Activated CD8-positive, alpha-beta T cell treated with anti-CD3 and anti-CD28 coated beads, Interleukin-2, amount 10 ng/mL, durations not matched to agents 7 days and 5 days (primary cell): ENCODE data around the gene OR52R1. TPM values are rescaled to one million over a fixed set of nuclear protein-coding genes. Genes with fewer than 3 reads are reported as not detected.
"Not testable (repeated sequence)": the region's sequence is repeated elsewhere in the genome, so short reads cannot be mapped to it uniquely, and the experiment has no call there.

Experiments
- ATAC-seq: fragments of 150-1000 bp; cut with Tn5 transposase; one replicate; pipeline ENCODE4 v1.10.0; 2021; ENCODE audit warnings: moderate library complexity
- CTCF ChIA-PET: fragments of 350-600 bp; sonication (Branson Sonifier 250); formaldehyde crosslinking; loops from one replicate; lab custom pipeline; 2021; ENCODE audit warnings: antibody characterized with exemption; lab: Charles Lee
- POLR2A ChIA-PET: fragments of 350-600 bp; sonication (Branson Sonifier 250); formaldehyde crosslinking; loops from one replicate; lab custom pipeline; 2021; ENCODE audit warnings: antibody characterized with exemption; lab: Charles Lee
- DNase-seq: peaks from one replicate; pipeline ENCODE4 v3.0.0-alpha.2; 2020
- H3K27ac Mint-ChIP-seq: one replicate; pipeline ENCODE4 v1.8.0; 2021; ENCODE audit warnings: mild to moderate bottlenecking, mixed read lengths
- H3K27me3 Mint-ChIP-seq: one replicate; pipeline ENCODE4 v1.8.0; 2021; ENCODE audit warnings: low read depth, mixed read lengths
- H3K36me3 Mint-ChIP-seq: one replicate; pipeline ENCODE4 v1.8.0; 2021; ENCODE audit warnings: low read depth, mixed read lengths
- H3K4me1 Mint-ChIP-seq: one replicate; pipeline ENCODE4 v1.8.0; 2021; ENCODE audit warnings: low read depth, mixed read lengths
- H3K4me3 Mint-ChIP-seq: one replicate; pipeline ENCODE4 v1.8.0; 2021; ENCODE audit warnings: mild to moderate bottlenecking, mixed read lengths
- H3K9me3 Mint-ChIP-seq: one replicate; pipeline ENCODE4 v1.8.0; 2022; ENCODE audit warnings: mixed read lengths; ENCODE audit not compliant: insufficient read depth
- total RNA-seq, 2 experiments: library from RNA; stranded (reverse); gene quantifications; one replicate each; pipeline ENCODE4 v1.2.3, GENCODE V29; 2021

OR52R1 gene
- total RNA-seq, result not detected

DNA sequence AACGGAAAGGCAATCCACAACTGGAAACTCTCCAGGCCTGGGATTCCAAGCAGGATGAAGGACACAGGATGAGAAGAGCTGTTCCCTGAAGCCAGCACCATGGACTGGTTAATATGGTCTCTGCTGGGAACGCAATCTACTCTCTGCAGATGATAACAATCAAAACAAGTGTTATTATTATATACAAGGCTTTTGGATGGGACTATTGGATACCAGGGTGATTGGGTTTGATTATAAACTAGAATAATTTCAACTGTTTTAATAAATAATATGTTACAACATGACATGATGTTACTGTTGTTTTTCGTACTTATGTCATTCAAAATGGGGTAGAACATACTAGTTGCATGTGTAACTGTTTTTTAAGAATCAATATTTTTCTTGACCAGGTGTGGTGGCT is at the start of gene OR52R1:
Gene OR52R1, minus strand, starts transcription at position 101 of the 400 bp plus-strand sequence. Its CDS starts 0 bp downstream, at position 101.
- Mint-ChIP-seq H3K27ac (no peak within 1 kb of the TSS), H3K9me3 (no peaks in the 10 kb centered on the region), H3K4me1 (no peaks in the 10 kb centered on the region), H3K27me3 (no peaks in the 10 kb centered on the region), H3K36me3 (no peaks in the 10 kb centered on the region), H3K4me3 (no peak within 1 kb of the TSS)
- DNase-seq (no peak), ATAC-seq (no peak)
- ChIA-PET POLR2A (interaction anchor here (1.0 kb wide), 1 partner anchor 14 kb away, joined by 3 read pairs; no protein-coding TSS in a partner anchor), CTCF (no interaction called here)

DNA sequence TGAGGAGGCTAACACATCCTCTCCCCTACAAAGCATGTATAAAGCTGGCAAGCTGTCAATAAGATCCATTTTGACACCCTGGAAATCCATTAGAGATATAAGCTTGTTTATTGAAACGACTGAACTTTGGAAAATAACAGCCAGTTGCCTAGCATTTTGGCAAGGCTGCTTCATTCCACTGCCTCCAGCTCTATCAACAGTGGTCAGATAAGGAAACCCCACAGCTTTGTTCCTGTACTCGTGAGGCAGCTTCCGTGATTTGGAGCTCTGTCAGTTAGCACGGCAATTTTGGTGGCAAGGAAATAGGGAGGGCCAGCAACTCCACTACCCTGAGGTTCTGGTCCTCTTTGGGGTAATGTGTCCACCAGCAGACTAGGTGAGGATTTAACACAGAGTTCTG is 46.9 kb upstream of the OR52R1 start:
- POLR2A ChIA-PET, result no interaction called here
- Mint-ChIP-seq H3K4me1 (no peaks in the 10 kb centered on the region), H3K27me3 (no peaks in the 10 kb centered on the region), H3K9me3 (no peaks in the 10 kb centered on the region), H3K27ac (no peak overlapping the region), H3K36me3 (no peaks in the 10 kb centered on the region), H3K4me3 (no peak overlapping the region)
- CTCF ChIA-PET, result no interaction called here
- no peak for ATAC-seq
- no peak for DNase-seq

- CTCF ChIA-PET, result no interaction called here
Observed at GRCh38 chr11:4848908-4849532, 44.8 kb upstream of the OR52R1 start, which contains the start of gene OR51S1. Gene OR51S1 (minus strand): TSS chr11:4849208. CDS start chr11:4849208, 0 bp downstream.

DNA sequence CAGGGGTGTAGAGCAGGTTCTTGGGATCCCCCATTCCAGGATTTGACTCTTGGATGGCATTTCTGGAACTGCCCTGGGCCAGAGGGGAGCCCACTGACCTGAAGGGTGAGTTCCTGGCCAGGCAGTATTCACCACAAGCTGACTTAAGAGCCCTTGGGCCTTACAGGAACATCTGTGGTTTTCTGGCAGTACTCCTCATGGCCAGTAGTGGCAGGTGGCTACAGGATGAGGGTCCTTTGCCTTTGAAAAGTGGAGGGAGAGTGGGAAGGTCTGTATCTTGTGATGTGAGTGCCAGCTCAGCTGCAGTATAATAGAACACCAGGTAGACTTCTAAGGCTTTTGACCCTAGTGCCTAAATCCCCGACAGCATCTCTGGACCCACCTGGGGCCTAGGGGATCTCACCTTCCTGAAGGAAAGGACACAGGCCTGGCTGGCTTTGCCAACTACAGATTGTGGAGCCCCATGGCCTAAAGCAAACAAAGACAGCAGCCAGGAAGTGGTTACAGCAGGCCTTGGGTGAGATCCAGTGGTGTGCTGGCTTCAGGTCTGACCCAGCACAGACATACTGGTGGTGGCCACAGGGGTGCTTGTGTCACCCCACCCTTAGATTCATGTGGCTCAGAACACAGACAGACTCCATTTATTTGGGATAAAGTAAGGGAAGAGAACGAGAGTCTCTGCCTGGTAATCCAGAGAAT is 35.8 kb upstream of the OR52R1 start:
- DNase-seq (no peak), ATAC-seq (no peak)
- no peaks in the 10 kb centered on the region for H3K9me3 Mint-ChIP-seq
- no peak overlapping the region for H3K4me3 Mint-ChIP-seq
- no peaks in the 10 kb centered on the region for H3K4me1 Mint-ChIP-seq
- H3K36me3 Mint-ChIP-seq, result no peaks in the 10 kb centered on the region
- ChIA-PET CTCF (no interaction called here), POLR2A (no interaction called here)
- H3K27ac Mint-ChIP-seq, result no peak overlapping the region
- no peaks in the 10 kb centered on the region for H3K27me3 Mint-ChIP-seq

More at GRCh38 chr11:4848908-4849532, 44.8 kb upstream of the OR52R1 start, which contains the start of gene OR51S1:
- POLR2A ChIA-PET, result no interaction called here
- no peaks in the 10 kb centered on the region for H3K9me3 Mint-ChIP-seq
- no peaks in the 10 kb centered on the region for H3K27me3 Mint-ChIP-seq
- H3K36me3 Mint-ChIP-seq, result no peaks in the 10 kb centered on the region
- H3K4me3 Mint-ChIP-seq, result no peak within 1 kb of the TSS
- DNase-seq (no peak), ATAC-seq (no peak)
- no peaks in the 10 kb centered on the region for H3K4me1 Mint-ChIP-seq
- H3K27ac Mint-ChIP-seq, result no peak within 1 kb of the TSS

DNA sequence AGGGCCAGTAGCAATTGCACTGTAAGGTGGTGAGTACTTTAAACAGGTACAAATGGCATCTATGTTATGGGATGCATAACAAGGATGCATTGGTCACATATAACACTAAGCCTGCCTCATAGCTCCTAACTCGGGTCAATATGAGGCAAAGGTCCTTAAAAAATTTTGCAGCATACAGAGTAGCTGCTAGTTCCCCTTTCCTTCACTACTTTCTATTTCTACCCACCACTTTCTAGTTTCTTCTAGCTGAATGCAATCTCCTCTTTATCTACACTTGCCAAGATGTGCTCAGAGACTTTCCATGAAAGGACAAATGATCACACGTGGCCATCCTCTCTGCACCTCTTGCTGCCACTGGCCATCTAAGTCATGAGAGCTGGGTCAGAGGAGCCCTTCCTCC is 26.7 kb upstream of the OR52R1 start:
- Mint-ChIP-seq H3K9me3 (no peaks in the 10 kb centered on the region), H3K27ac (no peak overlapping the region), H3K27me3 (no peaks in the 10 kb centered on the region), H3K4me1 (no peaks in the 10 kb centered on the region), H3K4me3 (no peak overlapping the region), H3K36me3 (no peaks in the 10 kb centered on the region)
- DNase-seq, result no peak
- no peak for ATAC-seq
- POLR2A ChIA-PET, result no interaction called here
- CTCF ChIA-PET, result no interaction called here

- CTCF ChIA-PET, result no interaction called here
Observed at GRCh38 chr11:4830346-4830745, 26.2 kb upstream of the OR52R1 start.

DNA sequence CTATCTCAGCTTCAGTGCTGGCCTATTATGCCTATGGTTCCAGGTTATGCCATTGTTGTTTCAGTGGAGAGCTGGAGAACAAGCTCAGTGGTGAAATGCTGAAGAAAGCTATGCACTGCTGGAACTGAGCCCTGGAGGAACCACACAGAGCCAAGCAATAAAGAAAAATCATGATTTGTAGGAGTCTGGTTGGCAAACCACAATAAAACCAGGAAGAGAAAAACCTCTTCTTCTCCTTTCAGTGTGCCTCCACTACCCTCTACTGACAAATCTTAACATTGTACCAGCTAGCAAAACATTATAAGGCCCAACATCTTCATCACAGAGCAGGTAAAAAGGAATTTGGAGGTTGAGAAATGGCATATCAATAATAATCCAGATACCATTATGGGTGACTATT is 22.2 kb upstream of the OR52R1 start:
- ChIA-PET POLR2A (no interaction called here), CTCF (interaction anchor here (2.3 kb wide), 1 partner anchor 190 kb away, joined by 9 read pairs; the partner anchor contains the start of gene OR51D1)
- no peak overlapping the region for H3K4me3 Mint-ChIP-seq
- H3K27me3 Mint-ChIP-seq, result peaks cover 2% of the 10 kb centered on the region
- no peak for DNase-seq
- no peaks in the 10 kb centered on the region for H3K4me1 Mint-ChIP-seq
- ATAC-seq, result no peak
- H3K36me3 Mint-ChIP-seq, result no peaks in the 10 kb centered on the region
- H3K9me3 Mint-ChIP-seq, result no peaks in the 10 kb centered on the region
- no peak overlapping the region for H3K27ac Mint-ChIP-seq

More at GRCh38 chr11:4830346-4830745, 26.2 kb upstream of the OR52R1 start:
- no peaks in the 10 kb centered on the region for H3K36me3 Mint-ChIP-seq
- no peak overlapping the region for H3K27ac Mint-ChIP-seq
- H3K4me3 Mint-ChIP-seq, result no peak overlapping the region
- H3K27me3 Mint-ChIP-seq, result peaks cover 2% of the 10 kb centered on the region
- DNase-seq (no peak), ATAC-seq (no peak)
- POLR2A ChIA-PET, result no interaction called here
- no peaks in the 10 kb centered on the region for H3K4me1 Mint-ChIP-seq
- no peaks in the 10 kb centered on the region for H3K9me3 Mint-ChIP-seq

GRCh38 chr11:4825132-4825531 is 21.0 kb upstream of the OR52R1 start:
- POLR2A ChIA-PET, result no interaction called here
- Mint-ChIP-seq H3K36me3 (no peaks in the 10 kb centered on the region), H3K9me3 (no peaks in the 10 kb centered on the region), H3K4me1 (no peaks in the 10 kb centered on the region), H3K27ac (no peak overlapping the region), H3K27me3 (peaks cover 2% of the 10 kb centered on the region), H3K4me3 (no peak overlapping the region)
- no peak for DNase-seq
- CTCF ChIA-PET, result interaction anchor here (2.3 kb wide), 1 partner anchor 188 kb away, joined by 9 read pairs; the partner anchor contains the start of gene OR51D1
- no peak for ATAC-seq

DNA sequence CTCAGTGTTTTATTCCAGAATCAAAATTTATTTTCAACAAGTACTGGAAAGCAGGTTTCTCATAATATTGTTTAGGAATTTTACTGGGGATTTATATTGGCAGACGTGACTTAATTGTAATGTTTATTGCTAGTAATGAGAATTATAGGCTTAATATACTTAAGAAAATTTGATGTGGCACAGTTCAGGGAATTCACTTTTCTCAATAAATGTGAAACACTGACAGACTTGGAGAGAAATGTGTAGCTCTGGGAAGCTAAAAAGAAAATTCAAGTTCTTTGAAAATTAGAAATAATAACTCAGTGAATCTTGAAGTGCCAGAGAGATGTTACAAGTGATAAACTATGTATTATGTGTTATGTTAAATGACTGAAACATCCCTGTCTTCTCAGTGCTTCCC is 16.8 kb upstream of the OR52R1 start, which contains the start of gene OR51F2:
Gene OR51F2, plus strand, starts transcription at position 301 of the 400 bp plus-strand sequence. CDS start 101 bp downstream, outside the sequence.
- no peak for ATAC-seq
- POLR2A ChIA-PET, result no interaction called here
- no peak for DNase-seq
- CTCF ChIA-PET, result no interaction called here
- H3K4me1 Mint-ChIP-seq, result no peaks in the 10 kb centered on the region
- no peaks in the 10 kb centered on the region for H3K36me3 Mint-ChIP-seq
- H3K4me3 Mint-ChIP-seq, result no peak within 1 kb of the TSS
- H3K27me3 Mint-ChIP-seq, result peaks cover 2% of the 10 kb centered on the region
- H3K27ac Mint-ChIP-seq, result no peak within 1 kb of the TSS
- no peaks in the 10 kb centered on the region for H3K9me3 Mint-ChIP-seq

- H3K4me1 Mint-ChIP-seq, result no peaks in the 10 kb centered on the region
- no peaks in the 10 kb centered on the region for H3K36me3 Mint-ChIP-seq
- no peak overlapping the region for H3K27ac Mint-ChIP-seq
- H3K9me3 Mint-ChIP-seq, result no peaks in the 10 kb centered on the region
- ChIA-PET CTCF (no interaction called here), POLR2A (interaction anchor here (0.6 kb wide), 1 partner anchor 1244 kb away, joined by 3 read pairs; no protein-coding TSS in a partner anchor)
- H3K27me3 Mint-ChIP-seq, result no peaks in the 10 kb centered on the region
- ATAC-seq (no peak), DNase-seq (no peak)
- H3K4me3 Mint-ChIP-seq, result no peak overlapping the region
Observed at GRCh38 chr11:4809246-4809645, 5.1 kb upstream of the OR52R1 start.

DNA sequence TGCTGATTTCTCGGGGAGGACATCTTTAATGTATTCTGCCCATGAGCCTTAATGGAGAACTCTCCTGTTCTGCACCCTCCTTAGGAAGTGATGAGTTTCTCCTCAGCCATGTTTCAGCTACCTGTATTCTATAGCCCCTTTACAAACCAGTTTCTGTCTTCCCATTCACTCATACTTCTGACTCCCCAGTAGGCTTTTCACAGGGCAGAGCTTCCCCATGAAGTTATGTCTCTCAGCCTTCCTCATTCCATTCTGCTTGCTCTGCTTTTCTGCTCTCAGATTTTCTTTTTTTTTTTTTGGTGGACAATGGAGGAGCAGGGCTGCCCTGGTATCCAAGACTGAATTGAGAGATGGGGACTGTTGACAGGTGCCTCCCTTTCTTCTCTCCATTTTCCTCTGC is 4.3 kb upstream of the OR52R1 start:
- ChIA-PET CTCF (no interaction called here), POLR2A (no interaction called here)
- Mint-ChIP-seq H3K9me3 (no peaks in the 10 kb centered on the region), H3K4me3 (no peak overlapping the region), H3K4me1 (no peaks in the 10 kb centered on the region), H3K36me3 (no peaks in the 10 kb centered on the region), H3K27me3 (no peaks in the 10 kb centered on the region), H3K27ac (no peak overlapping the region)
- DNase-seq (no peak), ATAC-seq (no peak)

DNA sequence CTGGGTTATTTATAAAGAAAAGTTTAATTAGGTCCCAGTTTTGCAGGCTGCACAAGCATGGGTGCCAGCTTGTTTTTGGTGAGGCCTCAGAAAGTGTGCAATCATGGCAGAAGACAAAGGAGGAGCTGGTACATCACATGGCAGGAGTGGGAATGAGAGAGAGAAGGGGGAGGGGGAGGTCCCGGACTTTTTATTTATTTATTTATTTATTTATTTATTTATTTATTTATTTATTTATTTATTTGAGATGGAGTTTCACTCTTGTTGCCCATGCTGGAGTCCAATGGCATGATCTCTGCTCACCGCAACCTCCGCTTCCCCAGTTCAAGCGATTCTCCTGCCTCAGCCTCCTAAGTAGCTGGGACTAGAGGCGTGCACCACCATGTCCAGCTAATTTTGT is 2.9 kb downstream of the OR52R1 start:
- DNase-seq, result not testable (repeated sequence)

More for the DNA sequence above, 2.9 kb downstream of the OR52R1 start:
- H3K27ac Mint-ChIP-seq, H3K27me3 Mint-ChIP-seq, CTCF ChIA-PET, H3K9me3 Mint-ChIP-seq, H3K4me1 Mint-ChIP-seq, ATAC-seq, POLR2A ChIA-PET, H3K36me3 Mint-ChIP-seq, H3K4me3 Mint-ChIP-seq: not testable (repeated sequence)
